Ectodermal cell (in vitro differentiated cells): Measurements from ENCODE around the gene WHAMM.
A peak's percentile ranks its signal among the peaks of the same experiment; 100 is the strongest.
"Not testable (repeated sequence)": the region's sequence is repeated elsewhere in the genome, so short reads cannot be mapped to it uniquely, and the experiment has no call there.

Source experiments
- H3K27ac ChIP-seq: 2 replicates; pipeline ENCODE4 v1.7.0; 2013; ENCODE audit warnings: mild to moderate bottlenecking, low read depth, low read length; ENCODE audit not compliant: insufficient read depth, poor library complexity, severe bottlenecking
- H3K27me3 ChIP-seq: 2 replicates; pipeline ENCODE4 v1.7.0; 2013; ENCODE audit warnings: mild to moderate bottlenecking, low read length; ENCODE audit not compliant: insufficient read depth, control insufficient read depth, poor library complexity, severe bottlenecking
- H3K36me3 ChIP-seq: one replicate; pipeline ENCODE4 v1.7.0; 2013; ENCODE audit warnings: low read length; ENCODE audit not compliant: control insufficient read depth, insufficient read depth
- H3K4me1 ChIP-seq: one replicate; pipeline ENCODE4 v1.7.0; 2013; ENCODE audit warnings: low read length; ENCODE audit not compliant: control insufficient read depth, insufficient read depth
- H3K4me3 ChIP-seq: 2 replicates; pipeline ENCODE4 v1.7.0; 2013; ENCODE audit warnings: low read depth, low read length, control low read depth; ENCODE audit not compliant: insufficient read depth
- H3K9me3 ChIP-seq: 2 replicates; pipeline ENCODE4 v1.7.0; 2013; ENCODE audit warnings: mild to moderate bottlenecking, low read length, moderate library complexity; ENCODE audit not compliant: control insufficient read depth
- WGBS, 2 experiments: methylation state at CpG; one replicate each; pipeline ENCODE4 v1.1.7; 2013; ENCODE audit warnings: missing lambda C conversion rate in 2 of 2; 5-methylcytosine and 5-hydroxymethylcytosine counted together

WHAMM gene

DNA sequence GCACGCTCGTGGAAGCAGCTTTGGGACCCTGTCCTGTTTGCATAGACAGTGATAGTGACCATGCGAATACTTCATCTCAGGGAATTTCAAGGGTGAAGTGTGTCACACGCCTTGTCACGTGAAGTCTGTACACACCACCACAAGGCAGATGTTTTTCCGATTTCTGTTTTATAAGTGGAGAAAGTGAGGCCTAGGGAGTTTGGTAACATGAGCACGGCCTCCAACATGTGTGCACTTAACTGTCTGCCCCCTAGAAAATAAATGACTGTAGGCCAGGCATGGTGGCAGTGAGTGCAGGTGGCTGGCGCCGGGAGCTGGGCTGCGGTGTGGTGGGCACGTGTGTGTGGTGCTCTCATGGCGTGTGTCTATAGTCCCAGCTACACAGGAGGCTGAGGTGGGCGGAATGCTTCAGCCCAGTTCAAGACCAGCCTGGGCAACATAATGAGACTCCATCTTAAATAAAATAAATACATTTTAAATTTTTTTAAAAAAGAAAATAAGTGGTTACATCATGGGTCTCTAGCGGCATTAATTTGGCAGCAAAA, 42.0 kb downstream of the WHAMM start:
- Histone ChIP-seq H3K36me3 (no peaks in the 10 kb centered on the region), H3K4me3 (no peak overlapping the region), H3K27me3 (no peaks in the 10 kb centered on the region), H3K27ac (no peak overlapping the region), H3K9me3 (no peaks in the 10 kb centered on the region), H3K4me1 (peaks cover 10% of the 10 kb centered on the region)
- 95 to 96% methylated on average over 14 of the region's 14 CpGs for WGBS, 2 experiments

DNA sequence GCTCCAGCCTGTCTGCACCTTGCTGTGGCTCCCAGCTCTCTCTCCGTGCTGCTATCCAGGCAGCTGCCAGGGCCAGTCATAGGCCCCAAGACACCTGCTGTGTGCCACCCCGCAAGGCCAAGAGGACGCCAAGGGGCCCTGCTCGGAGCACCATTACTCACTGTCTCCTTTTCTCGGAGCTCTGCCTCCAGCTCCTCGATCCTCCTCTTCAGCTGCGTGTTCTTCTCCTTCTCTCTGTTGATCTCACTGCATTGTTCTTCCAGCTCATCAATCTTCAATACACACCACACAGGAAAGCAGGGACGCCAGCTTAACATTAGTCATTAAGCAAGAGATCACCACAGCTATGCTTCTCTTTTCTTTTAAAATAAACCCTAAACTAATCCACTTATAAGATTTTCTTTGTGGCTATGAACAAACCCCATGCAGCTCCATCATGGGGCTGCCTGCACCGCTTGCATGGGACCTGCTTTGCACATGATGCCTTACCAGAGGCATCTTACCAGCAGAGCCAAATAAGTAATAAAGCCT, 42.6 kb downstream of the WHAMM start:
- Histone ChIP-seq H3K27ac (no peak overlapping the region), H3K9me3 (no peaks in the 10 kb centered on the region), H3K4me3 (no peak overlapping the region), H3K4me1 (peaks cover 10% of the 10 kb centered on the region), H3K36me3 (no peaks in the 10 kb centered on the region), H3K27me3 (no peaks in the 10 kb centered on the region)
- 77 to 82% methylated on average over 9 of the region's 9 CpGs for WGBS, 2 experiments

- Histone ChIP-seq H3K9me3 (no peaks in the 10 kb centered on the region), H3K27ac (no peak overlapping the region), H3K4me1 (peaks cover 10% of the 10 kb centered on the region), H3K36me3 (no peaks in the 10 kb centered on the region), H3K27me3 (no peaks in the 10 kb centered on the region), H3K4me3 (no peak overlapping the region)
- 88 to 92% methylated on average over 16 of the region's 16 CpGs for WGBS, 2 experiments
Observed at GRCh38 chr15:82852941-82853561, 43.6 kb downstream of the WHAMM start.

DNA sequence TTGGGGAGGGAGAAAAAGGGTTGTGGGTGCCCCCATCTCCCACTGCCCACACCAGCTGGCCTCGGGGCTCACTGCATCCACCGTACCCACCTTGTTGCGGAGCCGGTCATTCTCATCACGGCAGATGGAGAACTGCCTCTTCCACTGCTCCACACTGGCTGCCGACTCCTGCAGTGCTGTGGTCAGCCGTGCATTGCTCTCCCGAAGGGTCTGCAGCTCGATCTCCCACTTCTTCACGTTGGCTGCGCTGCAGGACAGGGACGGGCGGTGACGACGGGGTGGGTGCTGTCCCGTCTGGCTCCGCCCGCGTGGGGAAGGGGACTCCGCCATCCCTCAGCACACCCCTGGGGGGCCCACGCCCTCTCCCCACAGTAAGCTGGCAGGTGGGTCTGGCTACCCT, 45.1 kb downstream of the WHAMM start:
- WGBS, 2 experiments, result 91 to 93% methylated on average over 21 of the region's 21 CpGs

DNA sequence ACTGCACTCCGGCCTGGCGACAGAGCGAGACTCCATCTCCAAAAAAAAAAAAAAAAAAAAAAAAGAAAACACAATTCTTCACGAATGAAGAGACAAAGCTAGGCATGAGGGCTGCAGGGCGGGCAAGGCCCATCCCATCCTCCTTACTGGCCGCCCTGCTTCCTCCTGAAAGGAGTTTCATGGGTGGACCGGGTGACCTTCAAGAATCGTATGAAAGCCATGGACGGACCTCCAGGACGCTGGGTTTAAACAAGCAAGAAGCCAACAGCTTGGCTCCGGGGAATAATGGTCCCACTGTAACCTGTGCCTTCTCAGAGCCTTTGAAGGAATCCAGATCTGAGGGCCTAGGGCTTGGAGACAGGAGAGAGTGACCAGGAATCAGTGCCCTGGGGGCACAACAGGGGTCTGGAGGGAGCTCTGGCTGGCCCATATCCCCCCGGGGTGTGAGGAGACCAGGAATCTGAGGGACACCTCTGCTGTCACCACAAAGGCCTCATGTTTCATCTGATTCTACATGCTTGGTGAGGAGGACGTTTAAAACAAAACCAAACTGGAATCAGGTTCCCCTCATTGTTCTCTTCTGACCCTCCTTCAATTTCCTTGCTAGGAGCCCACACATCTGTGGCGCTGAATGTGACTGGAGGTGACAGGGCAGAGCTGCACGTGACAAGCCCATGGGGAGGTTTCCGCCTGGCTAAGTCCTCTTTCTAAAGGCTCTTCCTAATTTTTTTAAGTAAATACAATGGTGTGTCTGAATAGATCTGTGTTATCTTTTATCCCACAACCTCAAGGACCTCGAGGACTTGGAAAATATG, 46.1 kb downstream of the WHAMM start:
- 84 to 89% methylated on average over 13 to 16 of the region's 17 CpGs for WGBS, 2 experiments
- no peaks in the 10 kb centered on the region for H3K36me3 ChIP-seq
- no peaks in the 10 kb centered on the region for H3K27me3 ChIP-seq
- H3K27ac ChIP-seq, result peak overlapping the region; percentile 63
- H3K4me1 ChIP-seq, result peaks cover 2% of the 10 kb centered on the region
- H3K4me3 ChIP-seq, result no peak overlapping the region
- H3K9me3 ChIP-seq, result no peaks in the 10 kb centered on the region

More for the DNA sequence above, 45.1 kb downstream of the WHAMM start:
- no peaks in the 10 kb centered on the region for H3K27me3 ChIP-seq
- no peak overlapping the region for H3K27ac ChIP-seq
- no peak overlapping the region for H3K4me3 ChIP-seq
- H3K4me1 ChIP-seq, result peaks cover 10% of the 10 kb centered on the region
- no peaks in the 10 kb centered on the region for H3K9me3 ChIP-seq
- H3K36me3 ChIP-seq, result no peaks in the 10 kb centered on the region

DNA sequence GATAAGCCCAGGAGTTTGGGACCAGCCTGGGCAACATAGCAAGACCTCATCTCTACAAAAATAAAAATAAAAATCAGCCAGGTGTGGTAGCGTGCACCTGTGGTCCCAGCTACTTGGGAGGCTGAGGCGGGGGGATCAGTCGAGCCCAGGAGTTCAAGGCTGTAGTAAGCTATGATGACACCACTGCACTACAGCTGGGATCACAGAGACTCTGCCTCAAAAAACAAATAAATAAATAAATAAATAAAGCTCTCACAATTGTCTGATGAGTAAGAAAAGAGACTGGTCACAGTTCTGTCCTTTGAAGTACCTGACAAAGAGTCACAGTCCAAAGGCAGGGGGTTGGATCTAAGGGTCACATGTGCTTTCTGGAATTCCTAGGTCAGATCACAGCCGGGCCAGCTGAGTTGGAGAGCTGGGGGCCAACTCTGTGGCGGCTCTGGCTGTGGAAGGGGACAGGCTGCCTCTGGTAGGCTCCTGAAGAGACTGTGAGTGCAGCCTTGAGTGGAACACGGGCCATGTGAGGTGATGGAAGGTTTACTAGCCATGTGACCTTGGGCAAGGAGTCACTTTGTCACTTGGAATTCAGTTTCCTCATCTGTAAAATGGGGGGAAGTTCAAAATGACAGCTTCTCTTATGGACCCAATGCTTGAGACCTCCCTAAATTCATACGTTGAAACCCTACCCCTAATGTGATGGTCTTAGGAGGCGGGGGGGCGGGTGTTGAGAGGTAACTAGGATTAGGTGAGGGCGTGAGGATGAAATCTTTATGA, 47.2 kb downstream of the WHAMM start:
- Histone ChIP-seq H3K4me1 (no peaks in the 10 kb centered on the region), H3K4me3 (no peak overlapping the region), H3K27me3 (no peaks in the 10 kb centered on the region), H3K36me3 (no peaks in the 10 kb centered on the region), H3K9me3 (no peaks in the 10 kb centered on the region), H3K27ac (no peak overlapping the region)
- WGBS, 2 experiments, result 89 to 91% methylated on average over 7 to 10 of the region's 10 CpGs

DNA sequence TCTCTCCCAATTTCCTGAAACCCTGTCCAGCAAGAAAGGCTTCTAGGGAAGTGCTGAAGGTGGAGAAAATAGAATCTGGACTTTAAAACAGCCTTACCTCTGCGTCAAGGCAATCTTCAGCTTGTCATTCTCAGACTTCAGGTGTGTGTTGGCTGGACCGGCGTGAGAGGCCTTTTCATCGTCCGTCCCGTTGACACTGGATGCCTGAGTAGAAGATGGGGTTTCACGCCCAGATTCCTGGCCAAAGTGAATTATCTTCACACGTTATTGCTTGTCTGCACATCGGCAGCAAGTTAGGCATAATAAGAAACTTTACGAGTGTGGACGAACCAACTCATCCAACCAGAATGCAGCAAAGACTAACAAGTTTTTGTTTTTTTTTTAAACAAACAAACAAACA, 49.5 kb downstream of the WHAMM start:
- Histone ChIP-seq H3K36me3 (no peaks in the 10 kb centered on the region), H3K4me3 (no peak overlapping the region), H3K27me3 (no peaks in the 10 kb centered on the region), H3K9me3 (no peaks in the 10 kb centered on the region), H3K27ac (no peak overlapping the region), H3K4me1 (no peaks in the 10 kb centered on the region)
- WGBS, 2 experiments, result 96% methylated on average over 11 of the region's 11 CpGs

DNA sequence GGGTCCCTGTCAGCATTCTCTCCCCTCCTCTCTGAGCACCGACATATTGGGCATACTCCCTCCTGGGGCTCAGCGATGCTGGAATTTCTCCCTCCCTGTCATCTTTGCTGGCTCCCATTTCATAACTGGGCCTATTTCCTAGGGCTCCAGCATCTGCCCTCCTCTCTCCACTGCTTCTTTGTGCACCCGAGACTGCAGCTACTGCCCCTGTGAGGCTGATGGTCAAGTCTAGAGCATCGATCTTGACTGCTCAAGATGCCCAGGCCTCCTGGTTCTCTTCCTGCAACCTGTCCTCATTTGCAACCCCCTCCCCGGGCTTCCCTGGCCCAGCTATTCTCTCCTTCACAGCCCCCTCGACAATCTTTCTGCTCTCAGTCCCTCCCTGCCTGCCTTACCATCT, 53.5 kb downstream of the WHAMM start:
- 86 to 89% methylated on average over 6 of the region's 6 CpGs for WGBS, 2 experiments
- Histone ChIP-seq H3K4me1 (no peaks in the 10 kb centered on the region), H3K36me3 (no peaks in the 10 kb centered on the region), H3K9me3 (no peaks in the 10 kb centered on the region), H3K27ac (no peak overlapping the region), H3K27me3 (no peaks in the 10 kb centered on the region), H3K4me3 (no peak overlapping the region)

DNA sequence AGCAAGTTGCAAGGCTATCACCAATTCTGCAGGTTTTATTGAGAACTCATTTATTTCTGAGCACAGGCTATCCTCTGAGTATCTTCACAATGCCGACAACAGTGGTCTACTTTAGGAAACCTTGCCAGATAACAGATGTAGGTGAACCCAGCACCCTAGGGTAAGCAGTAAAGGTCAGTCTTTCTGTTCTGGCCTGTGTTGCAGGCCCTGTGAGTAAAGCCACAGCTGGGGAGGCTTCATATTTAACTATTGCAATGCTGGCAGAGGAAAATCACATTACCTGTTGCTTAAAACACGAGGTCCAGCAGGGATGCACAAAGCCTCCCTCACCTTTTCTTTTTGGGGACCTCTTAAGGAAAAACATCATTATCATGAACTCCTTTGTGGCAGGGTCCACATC, 55.5 kb downstream of the WHAMM start:
- Histone ChIP-seq H3K36me3 (no peaks in the 10 kb centered on the region), H3K27ac (no peak overlapping the region), H3K4me3 (no peak overlapping the region), H3K9me3 (no peaks in the 10 kb centered on the region), H3K27me3 (no peaks in the 10 kb centered on the region), H3K4me1 (no peaks in the 10 kb centered on the region)
- WGBS, 2 experiments, result 92 to 93% methylated on average over 2 of the region's 2 CpGs

DNA sequence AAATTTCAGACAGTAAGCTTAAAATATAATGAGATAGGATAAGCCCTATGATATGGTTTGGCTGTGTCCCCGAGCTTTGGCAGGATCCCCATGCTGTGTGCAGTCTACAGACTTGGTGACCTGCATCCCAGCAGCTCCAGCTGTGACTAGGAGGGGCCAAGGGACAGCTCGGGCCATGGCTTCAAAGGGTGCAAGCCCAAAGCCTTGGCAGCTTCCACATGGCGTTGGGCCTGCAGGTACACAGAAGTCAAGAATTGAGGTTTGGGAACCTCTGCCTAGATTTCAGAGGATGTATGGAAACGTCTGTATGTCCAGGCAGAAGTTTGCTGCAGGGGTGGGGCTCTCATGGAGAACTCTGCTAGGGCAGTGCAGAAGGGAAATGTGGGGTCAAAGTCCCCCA, 56.2 kb downstream of the WHAMM start:
- H3K27me3 ChIP-seq, H3K27ac ChIP-seq, H3K9me3 ChIP-seq, H3K4me3 ChIP-seq, H3K4me1 ChIP-seq, H3K36me3 ChIP-seq: not testable (repeated sequence)
- 88 to 94% methylated on average over 4 of the region's 4 CpGs for WGBS, 2 experiments
